Activated T-cell treated with anti-CD3 and anti-CD28 coated beads for 4 hours (primary cell): Measurements from ENCODE around the gene CAPN5.

Source experiments
- DNase-seq: peaks from one replicate; pipeline ENCODE4 v3.0.0-alpha.2; 2020

The CAPN5 gene

GRCh38 chr11:77155082-77155475, 88.3 kb downstream of the CAPN5 start:
- DNase-seq, result no peak

- DNase-seq, result no peak
Observed at GRCh38 chr11:77155556-77156130, 88.9 kb downstream of the CAPN5 start.

- no peak for DNase-seq
Observed at GRCh38 chr11:77156396-77157195, 89.8 kb downstream of the CAPN5 start.

- DNase-seq, result no peak
Observed at GRCh38 chr11:77158041-77158695, 91.4 kb downstream of the CAPN5 start.

GRCh38 chr11:77159219-77159936, 92.6 kb downstream of the CAPN5 start:
- no peak for DNase-seq

GRCh38 chr11:77159937-77160495, 93.2 kb downstream of the CAPN5 start:
- no peak for DNase-seq

GRCh38 chr11:77163271-77163670, 96.5 kb downstream of the CAPN5 start:
- DNase-seq, result no peak

GRCh38 chr11:77165066-77165465, 98.3 kb downstream of the CAPN5 start:
- no peak for DNase-seq

GRCh38 chr11:77166021-77166420, 99.2 kb downstream of the CAPN5 start:
- no peak for DNase-seq

GRCh38 chr11:77167111-77167626, 100.4 kb downstream of the CAPN5 start:
- no peak for DNase-seq

- DNase-seq, result no peak
Observed at GRCh38 chr11:77167791-77168190, 101.0 kb downstream of the CAPN5 start.

GRCh38 chr11:77170107-77170506, 103.3 kb downstream of the CAPN5 start:
- no peak for DNase-seq

GRCh38 chr11:77171254-77171653, 104.5 kb downstream of the CAPN5 start:
- DNase-seq, result no peak

GRCh38 chr11:77171885-77172665, 105.3 kb downstream of the CAPN5 start:
- no peak for DNase-seq

- no peak for DNase-seq
Observed at GRCh38 chr11:77172666-77172982, 105.9 kb downstream of the CAPN5 start.

GRCh38 chr11:77173494-77173893, 106.7 kb downstream of the CAPN5 start:
- DNase-seq, result no peak

- DNase-seq, result no peak
Observed at GRCh38 chr11:77174559-77174958, 107.8 kb downstream of the CAPN5 start.

- DNase-seq, result no peak
Observed at GRCh38 chr11:77175021-77175842, 108.5 kb downstream of the CAPN5 start.
